Vagina (tissue), 2 donors: ENCODE data around the gene TSC22D4. TPM values are rescaled to one million over a fixed set of nuclear protein-coding genes. Genes with fewer than 3 reads are reported as not detected.

ENCODE experiments used
- DNase-seq, 2 donors: peaks; one replicate each; pipeline ENCODE4 v3.0.0-alpha.2; 2017; ENCODE audit errors: extremely low spot score in 2 of 2
- H3K27ac ChIP-seq: fragments of 200-600 bp; sonication (generic); one replicate; pipeline ENCODE4 v1.5.1; 2019
- H3K27me3 ChIP-seq: fragments of 200-600 bp; sonication (generic); one replicate; pipeline ENCODE4 v1.5.1; 2019
- H3K36me3 ChIP-seq, 2 donors: fragments of 200-600 bp; sonication (generic); one replicate each; pipeline ENCODE4 v1.5.1; 2017 to 2019
- H3K4me1 ChIP-seq: fragments of 200-600 bp; sonication (generic); one replicate; pipeline ENCODE4 v1.5.1; 2019
- H3K4me3 ChIP-seq, 2 donors: fragments of 200-600 bp; sonication (generic); 1 replicate in 1 of 2; 2 replicates in 1 of 2; pipeline ENCODE4 v1.5.1; 2016 to 2019
- H3K9me3 ChIP-seq: fragments of 200-600 bp; sonication (generic); one replicate; pipeline ENCODE4 v1.5.1; 2019
- CTCF ChIP-seq, 3 experiments: fragments of 450-650 bp in 2 of 3; fragments of 200-600 bp in 1 of 3; sonication (generic) in 1 of 3; IDR thresholded peaks; one replicate each; pipeline ENCODE4 v1.5.1; 2017 to 2019; ENCODE audit warnings: antibody characterized with exemption in 3 of 3, mild to moderate bottlenecking in 2 of 3, moderate library complexity in 2 of 3
- POLR2A ChIP-seq, 2 donors: fragments of 450-650 bp; IDR thresholded peaks; one replicate each; pipeline ENCODE4 v1.6.1; 2017; ENCODE audit warnings: antibody characterized with exemption in 2 of 2, mild to moderate bottlenecking in 2 of 2, moderate library complexity in 2 of 2
- POLR2AphosphoS5 ChIP-seq, 2 donors: sonication (generic); formaldehyde crosslinking; IDR thresholded peaks; one replicate each; pipeline ENCODE4 v1.9.0; 2017; ENCODE audit warnings: antibody characterized with exemption in 2 of 2, mild to moderate bottlenecking in 2 of 2, low read depth in 1 of 2; ENCODE audit not compliant: insufficient read depth in 1 of 2
- intact Hi-C: fragments of 100-400 bp; cut with DNase I; formaldehyde crosslinking; loops from one replicate; pipeline ENCODE4 v1.15.1; 2023
- total RNA-seq: library from RNA; depleted of rRNA; stranded (reverse); fragments of >200 nt; gene quantifications from one replicate; pipeline ENCODE4 v1.2.3, GENCODE V29; 2016

The TSC22D4 gene
- total RNA-seq, 1 donor from 2014 or later, result 34.6 TPM

DNA sequence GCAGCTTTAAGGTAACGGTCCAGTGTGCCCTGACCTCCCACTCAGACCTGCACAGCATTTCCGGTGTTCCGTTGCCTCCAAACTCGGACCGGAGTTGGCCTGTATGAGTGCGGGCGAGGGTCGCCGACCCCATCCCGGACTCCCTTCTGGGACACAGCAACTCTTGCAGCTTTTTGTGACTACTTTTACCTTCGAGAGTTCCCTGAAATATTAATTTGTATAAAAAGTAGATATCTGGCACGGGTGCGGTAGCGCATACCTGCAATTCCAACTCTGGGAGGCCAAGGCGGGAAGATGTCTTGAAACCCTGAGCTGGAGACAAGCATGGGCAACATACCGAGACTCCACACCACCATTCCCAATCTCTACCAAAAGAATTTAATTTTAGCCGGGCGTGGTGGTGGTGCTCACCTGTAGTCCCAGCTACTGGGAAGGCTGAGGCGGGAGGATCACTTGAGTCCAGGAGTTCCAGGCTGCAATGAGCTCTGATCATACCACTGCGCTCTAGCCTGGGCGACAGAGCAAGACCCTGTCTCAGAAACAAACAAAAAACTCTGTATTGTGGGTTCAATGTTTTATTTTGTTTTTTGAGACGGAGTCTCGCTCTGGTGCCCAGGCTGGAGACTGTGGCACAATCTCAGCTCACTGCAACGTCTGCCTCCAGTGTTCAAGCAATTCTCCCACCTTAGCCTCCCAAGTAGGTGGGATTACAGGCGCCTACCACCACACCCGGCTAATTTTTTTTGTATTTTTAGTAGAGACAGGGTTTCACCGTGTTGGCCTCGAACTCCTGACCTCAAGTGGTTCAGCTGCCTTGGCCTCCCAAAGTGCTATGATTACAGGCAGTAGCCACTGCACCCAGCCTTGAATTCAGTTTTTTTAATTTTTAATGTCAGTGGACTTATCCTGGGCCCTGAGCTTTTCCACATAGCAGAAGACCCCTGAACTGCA, 41.6 kb downstream of the TSC22D4 start:
- no peak for DNase-seq
- Histone ChIP-seq H3K9me3 (no peaks in the 10 kb centered on the region), H3K4me1 (peaks cover 24% of the 10 kb centered on the region), H3K36me3 (peaks cover 0 to 16% of the 10 kb centered on the region in 2 donors), H3K27me3 (no peaks in the 10 kb centered on the region), H3K27ac (peak overlapping the region; percentile 96), H3K4me3 (peak overlapping the region in 1 of 2 donors; percentile 73)
- intact Hi-C loops, result no loop called here
- TF ChIP-seq CTCF (IDR thresholded peaks at IDR 0.05) (no peak), POLR2A (IDR thresholded peaks at IDR 0.05) (no peak), POLR2AphosphoS5 (IDR thresholded peaks at IDR 0.05; ENCODE audit: insufficient read depth in 1 of 2, low read depth in 1 of 2) (no peak)

DNA sequence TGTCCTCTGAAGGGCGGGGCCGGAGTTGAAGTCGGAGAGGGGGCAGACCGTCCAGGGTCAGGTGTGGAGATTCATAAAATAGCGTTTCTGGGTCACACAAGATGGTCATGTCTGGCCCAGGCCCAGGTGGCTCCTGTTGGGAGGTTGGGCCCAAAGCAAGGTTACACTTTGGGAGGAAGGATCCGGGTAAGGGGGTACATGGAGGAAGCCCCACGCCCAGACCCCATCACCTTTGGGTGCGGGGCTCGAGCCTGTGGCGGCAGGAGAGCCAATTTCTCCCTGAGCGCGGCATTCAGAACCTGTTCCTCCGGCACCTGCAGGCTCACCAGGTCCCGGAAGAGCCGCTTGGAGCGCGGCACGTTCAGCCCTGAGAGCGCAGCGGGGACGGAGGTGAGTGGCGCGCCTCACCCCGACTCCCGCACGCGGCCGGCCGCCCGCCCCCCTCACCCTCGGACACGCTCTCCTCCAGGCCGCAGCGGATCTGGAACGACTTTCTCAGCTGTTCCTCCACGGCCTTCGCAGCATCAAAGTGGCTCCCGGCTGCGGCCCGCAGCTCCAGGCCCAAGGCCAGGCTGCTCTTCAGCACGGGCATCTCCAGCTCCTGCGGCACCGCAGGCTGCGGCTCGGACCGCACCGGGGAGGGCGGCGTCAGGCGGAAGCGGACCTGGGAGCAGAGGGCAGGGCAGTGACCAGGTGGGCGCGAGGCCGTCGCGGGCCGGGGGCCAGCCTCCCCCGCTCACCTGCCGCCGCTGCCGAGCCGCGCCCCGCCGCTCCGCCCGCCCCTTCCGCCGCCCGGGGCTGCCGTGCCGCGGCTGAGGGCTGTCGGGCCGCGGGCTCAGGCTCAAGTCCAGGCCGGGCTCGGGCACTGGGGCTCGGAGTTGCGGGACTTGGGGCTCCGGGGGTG, 43.4 kb downstream of the TSC22D4 start:
- peak overlapping the region; percentile 96 for H3K27ac ChIP-seq
- intact Hi-C loops, result no loop called here
- TF ChIP-seq POLR2A (IDR thresholded peaks at IDR 0.05) (no peak), POLR2AphosphoS5 (IDR thresholded peaks at IDR 0.05; ENCODE audit: insufficient read depth in 1 of 2, low read depth in 1 of 2) (peak in 1 of 2 donors; percentile 10), CTCF (IDR thresholded peaks at IDR 0.05) (no peak)
- H3K27me3 ChIP-seq, result no peaks in the 10 kb centered on the region
- H3K4me3 ChIP-seq, result peak overlapping the region; percentile 73 to 97
- peaks cover 0 to 16% of the 10 kb centered on the region in 2 donors for H3K36me3 ChIP-seq
- no peaks in the 10 kb centered on the region for H3K9me3 ChIP-seq
- no peak for DNase-seq
- peaks cover 40% of the 10 kb centered on the region for H3K4me1 ChIP-seq

- H3K4me3 ChIP-seq, result peak overlapping the region; percentile 73 to 97
- H3K9me3 ChIP-seq, result no peaks in the 10 kb centered on the region
- intact Hi-C loops, result no loop called here
- H3K36me3 ChIP-seq, result peaks cover 0 to 16% of the 10 kb centered on the region in 2 donors
- H3K4me1 ChIP-seq, result peaks cover 45% of the 10 kb centered on the region
- peak overlapping the region; percentile 96 for H3K27ac ChIP-seq
- DNase-seq, result no peak
- no peaks in the 10 kb centered on the region for H3K27me3 ChIP-seq
- TF ChIP-seq POLR2A (IDR thresholded peaks at IDR 0.05) (no peak), POLR2AphosphoS5 (IDR thresholded peaks at IDR 0.05; ENCODE audit: insufficient read depth in 1 of 2, low read depth in 1 of 2) (no peak), CTCF (IDR thresholded peaks at IDR 0.05) (no peak)
These were observed 44.5 kb downstream of the TSC22D4 start for GRCh38 chr7:100434297-100435144.

- H3K27ac ChIP-seq, result no peak overlapping the region
These were observed 45.3 kb downstream of the TSC22D4 start for GRCh38 chr7:100433592-100434296.

More at GRCh38 chr7:100433592-100434296, 45.3 kb downstream of the TSC22D4 start:
- DNase-seq, result no peak
- intact Hi-C loops, result no loop called here
- TF ChIP-seq CTCF (IDR thresholded peaks at IDR 0.05), result no peak
- TF ChIP-seq POLR2AphosphoS5 (IDR thresholded peaks at IDR 0.05; ENCODE audit: insufficient read depth in 1 of 2, low read depth in 1 of 2), result no peak
- TF ChIP-seq POLR2A (IDR thresholded peaks at IDR 0.05), result no peak
- no peaks in the 10 kb centered on the region for H3K27me3 ChIP-seq
- peaks cover 0 to 16% of the 10 kb centered on the region in 2 donors for H3K36me3 ChIP-seq
- peaks cover 45% of the 10 kb centered on the region for H3K4me1 ChIP-seq
- H3K4me3 ChIP-seq, result no peak overlapping the region
- H3K9me3 ChIP-seq, result no peaks in the 10 kb centered on the region
